ENCODE results near the gene FNDC1. TPM values are rescaled to one million over a fixed set of nuclear protein-coding genes. Genes with fewer than 3 reads are reported as not detected.

Gene FNDC1
- total and polyA plus RNA-seq, 2 of the 13 experiments (the other 11 are each of a cell fraction or from before 2014, with no cell fraction given) = not detected

DNA sequence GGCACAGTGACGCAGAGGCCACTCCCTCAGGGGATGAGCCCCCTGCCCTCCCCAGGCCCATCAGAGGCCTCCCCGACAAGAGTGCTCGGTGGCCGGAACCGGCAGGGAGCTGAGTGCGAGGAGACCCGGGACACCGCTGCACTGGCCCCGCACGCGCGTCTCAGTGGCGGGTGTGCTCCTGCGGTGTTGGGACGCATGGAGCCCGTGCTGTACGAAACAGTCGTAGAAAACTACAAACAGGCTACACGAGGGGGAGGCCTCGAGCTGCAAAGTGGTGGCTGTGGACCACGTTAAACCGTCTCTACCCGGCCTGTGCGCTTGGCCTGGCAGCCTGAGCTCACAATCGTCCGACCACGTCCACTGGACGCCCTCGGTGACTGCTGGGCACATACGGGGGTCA, 40.2 kb upstream of the FNDC1 start:
- ATAC-seq (no peak), DNase-seq (ENCODE audit: low spot score) (no peak), FAIRE-seq (no peak)
- POLR2A ChIA-PET = no interaction called here
- no peak overlapping the region for H3K4me2 ChIP-seq (ENCODE audit: low read depth, low read length)
- H4K20me1 ChIP-seq (ENCODE audit: insufficient read depth, low read length) = no peaks in the 10 kb centered on the region
- in situ Hi-C loops (cut with HindIII; ENCODE audit: extremely low pct_ligation_motif_present, low pct_unique_long_range_greater_than_20kb) = no loop called here
- 57% methylated on average over 27 of the region's 30 CpGs for WGBS (ENCODE audit: low lambda C conversion rate)
- H3K9ac ChIP-seq (ENCODE audit: insufficient read depth, low read depth, low read length) = no peak overlapping the region
- H3K4me1 ChIP-seq (ENCODE audit: insufficient read depth, low read length) = no peaks in the 10 kb centered on the region
- BruUV-seq (replicated peaks) = no TSS peak
- no peak overlapping the region for H3K4me3 ChIP-seq (replicated peaks in 1 of 3; ENCODE audit: insufficient read depth in 1 of 3, low read depth in 2 of 3, low read length in 3 of 3)
- peaks cover 0 to 55% of the 10 kb centered on the region in 2 experiments; a peak in 2 of 5 replicates for H3K27me3 ChIP-seq (ENCODE audit: control insufficient read depth in 1 of 2, insufficient read depth in 2 of 2, low read length in 2 of 2)
- no peaks in the 10 kb centered on the region for H3K36me3 ChIP-seq (replicated peaks in 1 of 2; ENCODE audit: control insufficient read depth in 1 of 2, insufficient read depth in 2 of 2, low read length in 2 of 2)
- no peak overlapping the region for H2AFZ ChIP-seq (ENCODE audit: low read length)
- intact Hi-C loops (cut with micrococcal nuclease; ENCODE audit: unreplicated experiment) = no loop called here
- H3K27ac ChIP-seq (ENCODE audit: extremely low read length, insufficient read depth, low read length) = no peak overlapping the region
- CTCF ChIA-PET (ENCODE audit: low intra/inter-chr PET ratio, low total read pairs) = no interaction called here
- no peaks in the 10 kb centered on the region for H3K9me3 ChIP-seq (ENCODE audit: low read length)
- TF ChIP-seq, protein P1, sequence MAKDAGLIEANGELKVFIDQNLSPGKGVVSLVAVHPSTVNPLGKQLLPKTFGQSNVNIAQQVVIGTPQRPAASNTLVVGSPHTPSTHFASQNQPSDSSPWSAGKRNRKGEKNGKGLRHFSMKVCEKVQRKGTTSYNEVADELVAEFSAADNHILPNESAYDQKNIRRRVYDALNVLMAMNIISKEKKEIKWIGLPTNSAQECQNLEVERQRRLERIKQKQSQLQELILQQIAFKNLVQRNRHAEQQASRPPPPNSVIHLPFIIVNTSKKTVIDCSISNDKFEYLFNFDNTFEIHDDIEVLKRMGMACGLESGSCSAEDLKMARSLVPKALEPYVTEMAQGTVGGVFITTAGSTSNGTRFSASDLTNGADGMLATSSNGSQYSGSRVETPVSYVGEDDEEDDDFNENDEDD (CRISPR knock-in tag; IDR thresholded peaks at IDR 0.05; ENCODE audit: borderline replicate concordance) = no peak
- TF ChIP-seq, protein P2, sequence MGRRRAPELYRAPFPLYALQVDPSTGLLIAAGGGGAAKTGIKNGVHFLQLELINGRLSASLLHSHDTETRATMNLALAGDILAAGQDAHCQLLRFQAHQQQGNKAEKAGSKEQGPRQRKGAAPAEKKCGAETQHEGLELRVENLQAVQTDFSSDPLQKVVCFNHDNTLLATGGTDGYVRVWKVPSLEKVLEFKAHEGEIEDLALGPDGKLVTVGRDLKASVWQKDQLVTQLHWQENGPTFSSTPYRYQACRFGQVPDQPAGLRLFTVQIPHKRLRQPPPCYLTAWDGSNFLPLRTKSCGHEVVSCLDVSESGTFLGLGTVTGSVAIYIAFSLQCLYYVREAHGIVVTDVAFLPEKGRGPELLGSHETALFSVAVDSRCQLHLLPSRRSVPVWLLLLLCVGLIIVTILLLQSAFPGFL (CRISPR knock-in tag; IDR thresholded peaks at IDR 0.05) = no peak
- TF ChIP-seq SMARCE1 (IDR thresholded peaks at IDR 0.05; ENCODE audit: borderline replicate concordance) (no peak), MAZ (IDR thresholded peaks at IDR 0.05; ENCODE audit: borderline replicate concordance, low read depth, low read length) (no peak), MAZ (CRISPR knock-in tag; IDR thresholded peaks at IDR 0.05; ENCODE audit: low read depth) (no peak), ZNF772 (CRISPR knock-in tag; IDR thresholded peaks at IDR 0.05) (no peak), CENPT (CRISPR knock-in tag; IDR thresholded peaks at IDR 0.05; ENCODE audit: low read depth) (no peak), HNRNPLL (IDR thresholded peaks at IDR 0.05; ENCODE audit: low read depth, low read length, poor library complexity, severe bottlenecking) (no peak)
- TF ChIP-seq, protein P3, sequence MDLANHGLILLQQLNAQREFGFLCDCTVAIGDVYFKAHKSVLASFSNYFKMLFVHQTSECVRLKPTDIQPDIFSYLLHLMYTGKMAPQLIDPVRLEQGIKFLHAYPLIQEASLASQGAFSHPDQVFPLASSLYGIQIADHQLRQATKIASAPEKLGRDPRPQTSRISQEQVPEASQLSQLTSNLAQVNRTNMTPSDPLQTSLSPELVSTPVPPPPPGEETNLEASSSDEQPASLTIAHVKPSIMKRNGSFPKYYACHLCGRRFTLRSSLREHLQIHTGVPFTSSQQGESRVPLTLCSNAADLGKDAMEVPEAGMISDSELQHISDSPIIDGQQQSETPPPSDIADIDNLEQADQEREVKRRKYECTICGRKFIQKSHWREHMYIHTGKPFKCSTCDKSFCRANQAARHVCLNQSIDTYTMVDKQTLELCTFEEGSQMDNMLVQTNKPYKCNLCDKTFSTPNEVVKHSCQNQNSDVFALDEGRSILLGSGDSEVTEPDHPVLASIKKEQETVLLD (CRISPR knock-in tag; IDR thresholded peaks at IDR 0.05; ENCODE audit: low read depth) = no peak
- TF ChIP-seq, protein P4, sequence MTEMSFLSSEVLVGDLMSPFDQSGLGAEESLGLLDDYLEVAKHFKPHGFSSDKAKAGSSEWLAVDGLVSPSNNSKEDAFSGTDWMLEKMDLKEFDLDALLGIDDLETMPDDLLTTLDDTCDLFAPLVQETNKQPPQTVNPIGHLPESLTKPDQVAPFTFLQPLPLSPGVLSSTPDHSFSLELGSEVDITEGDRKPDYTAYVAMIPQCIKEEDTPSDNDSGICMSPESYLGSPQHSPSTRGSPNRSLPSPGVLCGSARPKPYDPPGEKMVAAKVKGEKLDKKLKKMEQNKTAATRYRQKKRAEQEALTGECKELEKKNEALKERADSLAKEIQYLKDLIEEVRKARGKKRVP (CRISPR knock-in tag; IDR thresholded peaks at IDR 0.05) = no peak
- TF ChIP-seq, protein P5, sequence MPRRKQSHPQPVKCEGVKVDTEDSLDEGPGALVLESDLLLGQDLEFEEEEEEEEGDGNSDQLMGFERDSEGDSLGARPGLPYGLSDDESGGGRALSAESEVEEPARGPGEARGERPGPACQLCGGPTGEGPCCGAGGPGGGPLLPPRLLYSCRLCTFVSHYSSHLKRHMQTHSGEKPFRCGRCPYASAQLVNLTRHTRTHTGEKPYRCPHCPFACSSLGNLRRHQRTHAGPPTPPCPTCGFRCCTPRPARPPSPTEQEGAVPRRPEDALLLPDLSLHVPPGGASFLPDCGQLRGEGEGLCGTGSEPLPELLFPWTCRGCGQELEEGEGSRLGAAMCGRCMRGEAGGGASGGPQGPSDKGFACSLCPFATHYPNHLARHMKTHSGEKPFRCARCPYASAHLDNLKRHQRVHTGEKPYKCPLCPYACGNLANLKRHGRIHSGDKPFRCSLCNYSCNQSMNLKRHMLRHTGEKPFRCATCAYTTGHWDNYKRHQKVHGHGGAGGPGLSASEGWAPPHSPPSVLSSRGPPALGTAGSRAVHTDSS (CRISPR knock-in tag; conservative IDR thresholded peaks at IDR 0.05) = no peak
- H3K79me2 ChIP-seq (ENCODE audit: insufficient read depth, low read length) = no peaks in the 10 kb centered on the region
